ENCODE measurements around the gene UCP3.

UCP3 gene

GRCh38 chr11:73976451-73977151, 32.3 kb downstream of the UCP3 start:
- DNase-seq, result no peak

- no peak for DNase-seq
These were observed 33.5 kb downstream of the UCP3 start for GRCh38 chr11:73975479-73975757.

GRCh38 chr11:73974604-73975478, 34.0 kb downstream of the UCP3 start:
- no peak for DNase-seq

- DNase-seq, result no peak
These were observed 36.0 kb downstream of the UCP3 start for GRCh38 chr11:73972620-73973449.

GRCh38 chr11:73972187-73972586, 36.7 kb downstream of the UCP3 start:
- DNase-seq, result no peak

GRCh38 chr11:73971175-73971719, 37.6 kb downstream of the UCP3 start:
- no peak for DNase-seq

- DNase-seq, result no peak
These were observed 38.7 kb downstream of the UCP3 start for GRCh38 chr11:73969991-73970800.

GRCh38 chr11:73969091-73969490, 39.8 kb downstream of the UCP3 start:
- DNase-seq, result no peak

GRCh38 chr11:73968356-73968966, 40.4 kb downstream of the UCP3 start:
- DNase-seq, result no peak

- DNase-seq, result no peak
These were observed 43.1 kb downstream of the UCP3 start for GRCh38 chr11:73965764-73966121.

GRCh38 chr11:73965076-73965763, 43.7 kb downstream of the UCP3 start:
- DNase-seq, result no peak

- no peak for DNase-seq
These were observed 45.0 kb downstream of the UCP3 start for GRCh38 chr11:73963861-73964260.

GRCh38 chr11:73962101-73962705, 46.7 kb downstream of the UCP3 start:
- no peak for DNase-seq

GRCh38 chr11:73961321-73961720, 47.6 kb downstream of the UCP3 start:
- no peak for DNase-seq

GRCh38 chr11:73958521-73959141, 50.3 kb downstream of the UCP3 start:
- DNase-seq, result no peak

GRCh38 chr11:73957654-73958361, 51.1 kb downstream of the UCP3 start:
- no peak for DNase-seq

GRCh38 chr11:73956876-73957653, 51.8 kb downstream of the UCP3 start:
- no peak for DNase-seq

GRCh38 chr11:73951797-73952196, 57.1 kb downstream of the UCP3 start:
- no peak for DNase-seq

Data from suppressor macrophage treated with lipopolysaccharide for 4 hours (primary cell).